A673 (cell line): ENCODE measurements around the gene COL4A1. TPM values are rescaled to one million over a fixed set of nuclear protein-coding genes. Genes with fewer than 3 reads are reported as not detected.

Experiments used
- BruUV-seq: library from RNA; stranded (reverse); fragments of 400-500 nt; replicated peaks from 2 replicates; lab custom pipeline; 2021; lab: Mats Ljungman, UMichigan
- CTCF ChIA-PET: fragments of 300-600 bp; sonication (Branson Sonifier 250); formaldehyde crosslinking; loops from one replicate; lab custom pipeline; 2022; ENCODE audit warnings: antibody characterized with exemption; lab: Charles Lee
- POLR2A ChIA-PET: fragments of 300-600 bp; sonication (Branson Sonifier 250); formaldehyde crosslinking; loops from one replicate; lab custom pipeline; 2022; ENCODE audit warnings: antibody characterized with exemption; ENCODE audit not compliant: low non-redundant PET; lab: Charles Lee
- DNase-seq: peaks from one replicate; pipeline ENCODE4 v3.0.0-alpha.2; 2015; ENCODE audit warnings: low spot score
- H3K27ac ChIP-seq: fragments of 200-600 bp; sonication (generic); 2 replicates; pipeline ENCODE4 v1.5.1; 2016; ENCODE audit warnings: mixed run types, low read depth, mild to moderate bottlenecking, mixed read lengths, antibody characterized with exemption, low read length; ENCODE audit not compliant: poor library complexity, severe bottlenecking
- H3K27me3 ChIP-seq: fragments of 200-600 bp; sonication (generic); replicated peaks from 2 replicates; pipeline ENCODE4 v1.6.1; 2017; ENCODE audit warnings: mixed run types, low read depth, mild to moderate bottlenecking, mixed read lengths, antibody characterized with exemption, low read length; ENCODE audit not compliant: insufficient read depth, poor library complexity
- H3K36me3 ChIP-seq: fragments of 200-600 bp; sonication (generic); 2 replicates; pipeline ENCODE4 v1.6.1; 2016; ENCODE audit warnings: mixed run types, mild to moderate bottlenecking, mixed read lengths, antibody characterized with exemption, low read length; ENCODE audit not compliant: insufficient read depth, poor library complexity, severe bottlenecking
- H3K4me1 ChIP-seq: fragments of 200-600 bp; sonication (generic); 2 replicates; pipeline ENCODE4 v1.6.1; 2017; ENCODE audit warnings: mixed run types, mild to moderate bottlenecking, mixed read lengths, antibody characterized with exemption, low read length; ENCODE audit not compliant: insufficient read depth, poor library complexity, severe bottlenecking
- H3K4me3 ChIP-seq: fragments of 200-600 bp; sonication (generic); 2 replicates; pipeline ENCODE4 v1.5.1; 2016; ENCODE audit warnings: low read depth, mixed run types, mild to moderate bottlenecking, mixed read lengths, low read length; ENCODE audit not compliant: poor library complexity, severe bottlenecking
- H3K9me3 ChIP-seq: fragments of 200-600 bp; sonication (generic); 2 replicates; pipeline ENCODE4 v1.6.1; 2016; ENCODE audit warnings: mixed run types, low read depth, mild to moderate bottlenecking, mixed read lengths, antibody characterized with exemption, low read length; ENCODE audit not compliant: poor library complexity, severe bottlenecking
- EZH2 ChIP-seq: fragments of 200-600 bp; sonication (generic); IDR thresholded peaks from 2 replicates; pipeline ENCODE4 v1.6.1; 2017; ENCODE audit warnings: borderline replicate concordance, low read depth, mild to moderate bottlenecking, mixed read lengths, antibody characterized with exemption, low read length; ENCODE audit not compliant: poor library complexity, severe bottlenecking
- intact Hi-C: fragments of 100-400 bp; cut with micrococcal nuclease; formaldehyde crosslinking; loops from one replicate; pipeline ENCODE4 v1.10.0; 2022; ENCODE audit not compliant: unreplicated experiment
- total RNA-seq: library from RNA; stranded (reverse); gene quantifications from 2 replicates; pipeline ENCODE4 v1.2.3, GENCODE V29; 2021
- TF ChIP-seq, protein P1 (sequence below): fragments of 300-800, 200-600 bp; sonication (generic); conservative IDR thresholded peaks from 2 replicates; pipeline ENCODE4 v1.5.1; 2017; ENCODE audit warnings: low read depth, mild to moderate bottlenecking, antibody characterized with exemption, low read length, moderate library complexity, mixed read lengths

COL4A1 gene
- total RNA-seq, 1 experiment from 2014 or later, result 83.9 TPM

DNA sequence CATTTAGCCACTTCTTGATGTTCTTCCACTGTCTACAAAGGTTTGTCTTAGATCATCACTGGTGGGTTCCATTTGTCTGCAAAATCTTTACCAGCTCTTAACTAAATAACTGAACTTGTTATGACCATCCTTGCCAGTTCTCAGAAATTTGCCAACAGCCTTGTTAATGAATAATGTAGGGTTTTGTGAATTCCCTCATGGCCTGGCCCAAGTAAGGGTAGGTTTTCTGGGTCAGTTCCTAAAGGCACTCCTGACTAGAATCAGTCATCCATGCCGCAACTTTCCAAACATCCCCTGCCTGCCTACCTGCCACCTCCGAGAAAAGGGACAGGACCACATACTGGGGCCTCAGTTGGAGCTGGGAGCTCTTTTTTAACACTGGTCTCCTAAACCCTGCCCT, 4.0 kb downstream of the COL4A1 start:
- peaks cover 20% of the 10 kb centered on the region for H3K4me1 ChIP-seq
- no TSS peak for BruUV-seq
- POLR2A ChIA-PET, result no interaction called here
- H3K9me3 ChIP-seq, result no peaks in the 10 kb centered on the region
- intact Hi-C loops, result no loop called here
- H3K4me3 ChIP-seq, result no peak overlapping the region
- H3K36me3 ChIP-seq, result no peaks in the 10 kb centered on the region
- CTCF ChIA-PET, result no interaction called here
- DNase-seq, result no peak
- no peak overlapping the region for H3K27ac ChIP-seq
- TF ChIP-seq EZH2, result no peak
- TF ChIP-seq, protein P1, sequence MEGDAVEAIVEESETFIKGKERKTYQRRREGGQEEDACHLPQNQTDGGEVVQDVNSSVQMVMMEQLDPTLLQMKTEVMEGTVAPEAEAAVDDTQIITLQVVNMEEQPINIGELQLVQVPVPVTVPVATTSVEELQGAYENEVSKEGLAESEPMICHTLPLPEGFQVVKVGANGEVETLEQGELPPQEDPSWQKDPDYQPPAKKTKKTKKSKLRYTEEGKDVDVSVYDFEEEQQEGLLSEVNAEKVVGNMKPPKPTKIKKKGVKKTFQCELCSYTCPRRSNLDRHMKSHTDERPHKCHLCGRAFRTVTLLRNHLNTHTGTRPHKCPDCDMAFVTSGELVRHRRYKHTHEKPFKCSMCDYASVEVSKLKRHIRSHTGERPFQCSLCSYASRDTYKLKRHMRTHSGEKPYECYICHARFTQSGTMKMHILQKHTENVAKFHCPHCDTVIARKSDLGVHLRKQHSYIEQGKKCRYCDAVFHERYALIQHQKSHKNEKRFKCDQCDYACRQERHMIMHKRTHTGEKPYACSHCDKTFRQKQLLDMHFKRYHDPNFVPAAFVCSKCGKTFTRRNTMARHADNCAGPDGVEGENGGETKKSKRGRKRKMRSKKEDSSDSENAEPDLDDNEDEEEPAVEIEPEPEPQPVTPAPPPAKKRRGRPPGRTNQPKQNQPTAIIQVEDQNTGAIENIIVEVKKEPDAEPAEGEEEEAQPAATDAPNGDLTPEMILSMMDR, result no peak
- H3K27me3 ChIP-seq, result no peaks in the 10 kb centered on the region

DNA sequence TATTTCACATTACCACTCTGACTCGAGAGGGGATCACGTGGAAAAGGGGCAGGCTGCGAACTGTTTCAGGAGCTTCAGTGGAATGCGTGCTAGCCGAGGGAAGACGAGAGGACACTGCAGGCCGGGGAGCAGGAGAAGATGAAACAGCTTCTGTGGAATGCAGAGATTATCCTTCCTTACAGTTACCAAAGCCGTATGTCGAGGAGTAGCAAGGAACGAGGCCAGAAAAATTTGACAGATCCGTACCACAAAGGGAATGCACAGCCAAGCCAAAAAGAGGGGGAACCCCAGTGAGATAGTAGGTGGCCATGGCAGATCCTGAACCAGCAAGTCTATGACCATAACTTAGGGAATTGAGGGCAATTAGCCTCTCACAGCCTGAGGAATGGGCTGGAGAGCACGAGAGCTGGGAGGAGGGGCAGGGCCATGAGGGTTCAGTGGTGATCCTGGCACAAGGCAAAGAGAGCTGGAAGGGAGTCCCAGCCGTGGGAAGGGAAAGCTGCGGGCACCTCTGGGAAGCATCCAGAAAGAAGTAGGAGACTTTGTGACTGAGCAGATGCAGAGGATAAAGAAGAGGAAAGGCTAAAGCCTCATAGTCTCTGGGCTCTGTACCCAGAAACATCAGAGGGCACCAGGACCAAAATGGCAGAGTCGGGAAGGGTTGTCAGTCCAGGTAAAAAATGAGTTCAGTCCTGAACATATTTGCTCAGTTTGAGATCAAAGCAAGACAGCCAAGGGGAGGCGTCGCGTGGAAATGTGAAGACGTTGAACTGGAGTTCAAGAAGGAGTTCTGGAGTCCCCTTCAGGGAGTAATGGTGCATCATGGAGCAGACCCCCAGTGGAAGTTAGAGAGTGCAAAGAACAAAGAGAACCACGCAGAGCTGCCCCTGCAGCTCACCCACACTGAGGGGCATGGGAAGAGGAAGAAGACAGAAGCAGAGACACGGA, 5.1 kb downstream of the COL4A1 start:
- H3K4me1 ChIP-seq, result peaks cover 20% of the 10 kb centered on the region
- POLR2A ChIA-PET, result no interaction called here
- H3K36me3 ChIP-seq, result no peaks in the 10 kb centered on the region
- no peaks in the 10 kb centered on the region for H3K9me3 ChIP-seq
- no peak overlapping the region for H3K4me3 ChIP-seq
- no TSS peak for BruUV-seq
- H3K27me3 ChIP-seq, result no peaks in the 10 kb centered on the region
- CTCF ChIA-PET, result no interaction called here
- H3K27ac ChIP-seq, result no peak overlapping the region
- intact Hi-C loops, result no loop called here
- DNase-seq, result no peak
- TF ChIP-seq, protein P1, result no peak
- TF ChIP-seq EZH2, result no peak

DNA sequence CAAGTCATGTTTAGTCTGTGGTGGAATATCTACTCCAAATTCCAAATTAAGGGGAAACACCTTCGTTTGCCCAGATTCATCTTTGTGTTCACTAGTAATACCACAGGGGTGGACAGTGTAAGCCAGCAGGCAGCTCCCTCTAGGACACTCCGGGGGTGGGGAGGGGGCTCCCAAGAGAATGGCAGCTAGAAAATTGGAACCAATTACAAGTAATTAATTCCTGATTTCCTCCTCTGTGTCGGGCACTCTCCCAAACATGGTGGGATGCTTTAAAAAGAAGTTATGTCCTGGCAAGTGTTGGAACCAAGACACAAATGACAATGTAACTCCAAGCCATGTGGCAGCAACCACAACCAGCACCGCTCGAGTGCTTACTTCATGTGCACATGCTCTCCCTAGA, 5.9 kb downstream of the COL4A1 start:
- Histone ChIP-seq H3K4me3 (no peak overlapping the region), H3K27ac (no peak overlapping the region), H3K9me3 (no peaks in the 10 kb centered on the region), H3K36me3 (no peaks in the 10 kb centered on the region), H3K27me3 (no peaks in the 10 kb centered on the region), H3K4me1 (peaks cover 19% of the 10 kb centered on the region)
- BruUV-seq, result no TSS peak
- CTCF ChIA-PET, result no interaction called here
- no peak for TF ChIP-seq EZH2
- TF ChIP-seq, protein P1, result no peak
- intact Hi-C loops, result no loop called here
- POLR2A ChIA-PET, result no interaction called here
- no peak for DNase-seq
